A549 (cell line): ENCODE results near the gene SLC25A46. TPM values are rescaled to one million over a fixed set of nuclear protein-coding genes. Genes with fewer than 3 reads are reported as not detected.
A peak's percentile ranks its signal among the peaks of the same experiment; 100 is the strongest.

Source experiments
- ATAC-seq, 2 experiments: fragments of 200-7000 bp in 1 of 2; fragments of >200 bp in 1 of 2; cut with Nextera tagmentation in 1 of 2; cut with Tn5 transposase in 1 of 2; 3 replicates each; pipeline versions ENCODE4 v1.8.0 to v1.9.1; 2018 to 2020; ENCODE audit warnings: mild to moderate bottlenecking in 1 of 2, moderate library complexity in 1 of 2
- CTCF ChIA-PET: fragments of 300-600 bp; sonication (Branson Sonifier 250); formaldehyde crosslinking; extraction: SDS; loops from one replicate; lab custom pipeline; 2021; ENCODE audit warnings: antibody characterized with exemption, inconsistent platforms; lab: Yijun Ruan, JAX
- POLR2A ChIA-PET: fragments of 350-600 bp; formaldehyde crosslinking; extraction: SDS; loops from one replicate; lab custom pipeline; 2021; ENCODE audit warnings: antibody characterized with exemption, inconsistent platforms; lab: Yijun Ruan, JAX
- DNase-seq, 2 experiments: peaks; one replicate each; pipeline versions ENCODE4 v3.0.0 to v3.0.0-alpha.2; 2011 to 2016; ENCODE audit warnings: low read depth in 1 of 2, low spot score in 1 of 2
- FAIRE-seq: peaks from 2 replicates; lab custom pipeline; 2011; peaks lifted over from hg19 to GRCh38; lab: Jason Lieb, UNC
- H3K27ac ChIP-seq, 2 experiments: fragments of >200 bp; sonication (Bioruptor Twin); formaldehyde crosslinking; 3 replicates each; pipeline ENCODE4 v1.5.1; 2016 to 2017
- H3K4me1 ChIP-seq: fragments of >200 bp; sonication (Bioruptor Twin); formaldehyde crosslinking; 3 replicates; pipeline ENCODE4 v1.6.1; 2016
- H3K4me2 ChIP-seq: fragments of >200 bp; sonication (Bioruptor Twin); formaldehyde crosslinking; 3 replicates; pipeline ENCODE4 v1.6.1; 2016
- H3K4me3 ChIP-seq: fragments of >200 bp; sonication (Bioruptor Twin); formaldehyde crosslinking; 3 replicates; pipeline ENCODE4 v1.5.1; 2016
- H3K9me3 ChIP-seq: fragments of >200 bp; sonication (Bioruptor Twin); formaldehyde crosslinking; 3 replicates; pipeline ENCODE4 v1.6.1; 2016
- CTCF ChIP-seq: fragments of >200 bp; sonication (Bioruptor Twin); formaldehyde crosslinking; IDR thresholded peaks from 3 replicates; pipeline ENCODE4 v1.5.1; 2016
- EHF ChIP-seq: fragments of 250-450 bp; sonication (Bioruptor Pico); IDR thresholded peaks from 2 replicates; pipeline ENCODE4 v1.5.0; 2020; ENCODE audit warnings: mild to moderate bottlenecking
- EHMT2 ChIP-seq: fragments of 200-600 bp; sonication (generic); IDR thresholded peaks from 2 replicates; pipeline ENCODE4 v1.6.1; 2016; ENCODE audit warnings: antibody characterized with exemption, low read depth, mild to moderate bottlenecking, moderate library complexity
- EP300 ChIP-seq, 2 experiments: fragments of >200 bp; sonication (Bioruptor Twin); formaldehyde crosslinking; IDR thresholded peaks; 2 replicates in 1 of 2; 3 replicates in 1 of 2; pipeline ENCODE4 v1.6.1; 2016 to 2017
- FOSB ChIP-seq: fragments of 250-450 bp; sonication (Bioruptor Pico); IDR thresholded peaks from 2 replicates; pipeline ENCODE4 v1.5.0; 2020; ENCODE audit warnings: mild to moderate bottlenecking, moderate library complexity
- FOSL2 ChIP-seq, 2 experiments: fragments of 450-650 bp in 1 of 2; fragments of >200 bp in 1 of 2; sonication (Bioruptor Twin) in 1 of 2; formaldehyde crosslinking; IDR thresholded peaks; 2 replicates each; pipeline versions ENCODE4 v1.5.0 to v1.6.1; 2016 to 2020; ENCODE audit warnings: mild to moderate bottlenecking in 1 of 2, moderate library complexity in 1 of 2
- GATA3 ChIP-seq: IDR thresholded peaks from 2 replicates; pipeline ENCODE4 v1.6.1; 2012; ENCODE audit warnings: borderline replicate concordance
- HEYL ChIP-seq: fragments of 250-450 bp; sonication (Bioruptor Pico); IDR thresholded peaks from 2 replicates; pipeline ENCODE4 v1.8.0; 2021; ENCODE audit warnings: mild to moderate bottlenecking, moderate library complexity
- JUN ChIP-seq, 2 experiments: fragments of >200 bp; sonication (Bioruptor Twin); formaldehyde crosslinking; IDR thresholded peaks; 2 replicates in 1 of 2; 3 replicates in 1 of 2; pipeline ENCODE4 v1.6.1; 2016 to 2017
- KDM1A ChIP-seq: fragments of 200-600 bp; sonication (generic); IDR thresholded peaks from 2 replicates; pipeline ENCODE4 v1.6.1; 2016; ENCODE audit warnings: low read depth, mild to moderate bottlenecking
- MAFK ChIP-seq: fragments of 450-650 bp; IDR thresholded peaks from 2 replicates; pipeline ENCODE4 v1.6.1; 2014; ENCODE audit not compliant: partially characterized antibody
- NPAS2 ChIP-seq: fragments of 250-450 bp; sonication (Bioruptor Pico); IDR thresholded peaks from 2 replicates; pipeline ENCODE4 v1.8.0; 2022; ENCODE audit warnings: mild to moderate bottlenecking, moderate library complexity, borderline replicate concordance
- NR3C1 ChIP-seq: fragments of >200 bp; sonication (Bioruptor Twin); formaldehyde crosslinking; IDR thresholded peaks from 3 replicates; pipeline ENCODE4 v1.6.1; 2017
- PHF8 ChIP-seq: fragments of 200-600 bp; sonication (generic); IDR thresholded peaks from 2 replicates; pipeline ENCODE4 v1.6.1; 2016; ENCODE audit warnings: low read depth, mild to moderate bottlenecking, antibody characterized with exemption, moderate library complexity, borderline replicate concordance
- RAD21 ChIP-seq, 2 experiments: fragments of >200 bp in 1 of 2; sonication (Bioruptor Twin) in 1 of 2; formaldehyde crosslinking in 1 of 2; IDR thresholded peaks in 1 of 2; conservative IDR thresholded peaks in 1 of 2; 2 replicates in 1 of 2; 3 replicates in 1 of 2; pipeline ENCODE4 v1.6.1; 2012 to 2018; ENCODE audit warnings: inconsistent platforms in 1 of 2
- RFX5 ChIP-seq: fragments of 450-650 bp; IDR thresholded peaks from 2 replicates; pipeline ENCODE4 v1.7.1; 2014; ENCODE audit warnings: antibody characterized with exemption, mild to moderate bottlenecking, moderate library complexity
- SREBF2 ChIP-seq: fragments of 450-650 bp; IDR thresholded peaks from 2 replicates; pipeline ENCODE4 v1.6.1; 2014; ENCODE audit warnings: mild to moderate bottlenecking, moderate library complexity
- TP53 ChIP-seq: fragments of 250-450 bp; sonication (Bioruptor Pico); IDR thresholded peaks from 2 replicates; pipeline ENCODE4 v1.5.0; 2021; ENCODE audit warnings: mild to moderate bottlenecking, moderate library complexity
- ZFP36 ChIP-seq: fragments of 450-650 bp; IDR thresholded peaks from 2 replicates; pipeline ENCODE4 v1.6.1; 2014; ENCODE audit warnings: borderline replicate concordance; ENCODE audit not compliant: partially characterized antibody
- WGBS: methylation state at CpG from one replicate; pipeline ENCODE4 v1.1.6; 2017; ENCODE audit errors: missing lambda C conversion rate; 5-methylcytosine and 5-hydroxymethylcytosine counted together
- polyA plus RNA-seq, 4 experiments: library from polyadenylated mRNA; depleted of rRNA in 3 of 4; stranded (reverse); fragments of >200 nt; fragmentation: RNase III in 1 of 4; extraction: RNeasy Plus Mini Kit Qiagen cat#74134 plus additional on column Dnase treatment in 1 of 4; gene quantifications; 2 replicates in 3 of 4; 3 replicates in 1 of 4; pipeline ENCODE4 v1.2.3, GENCODE V29; 2011 to 2017
- TF ChIP-seq, protein P1 (sequence below): fragments of 150-350 bp; IDR thresholded peaks from 2 replicates; pipeline ENCODE4 v1.6.1; 2014; ENCODE audit warnings: low read depth, mild to moderate bottlenecking, low read length

SLC25A46 gene
- polyA plus RNA-seq, 2 of the 4 experiments (the other 2 are of a cell fraction): 29.2 to 41.7 TPM

GRCh38 chr5:110707260-110707844 lies 31.5 kb upstream of the SLC25A46 start:
- POLR2A ChIA-PET: no interaction called here
- no peaks in the 10 kb centered on the region for H3K9me3 ChIP-seq
- no peak overlapping the region for H3K4me3 ChIP-seq
- H3K4me2 ChIP-seq: no peak overlapping the region
- no peak overlapping the region for H3K27ac ChIP-seq
- no peak for DNase-seq
- CTCF ChIA-PET: no interaction called here
- WGBS: 0% methylated on average over 3 of the region's 3 CpGs
- FAIRE-seq: no peak
- TF ChIP-seq FOSL2 (IDR thresholded peaks at IDR 0.05) (no peak), FOSL2 (CRISPR knock-in tag; IDR thresholded peaks at IDR 0.05) (no peak), PHF8 (no peak), JUN (IDR thresholded peaks at IDR 0.05) (no peak), EHMT2 (no peak), HEYL (no peak), GATA3 (no peak), SREBF2 (no peak), NR3C1 (no peak), EP300 (IDR thresholded peaks at IDR 0.05) (no peak)
- TF ChIP-seq, protein P1, sequence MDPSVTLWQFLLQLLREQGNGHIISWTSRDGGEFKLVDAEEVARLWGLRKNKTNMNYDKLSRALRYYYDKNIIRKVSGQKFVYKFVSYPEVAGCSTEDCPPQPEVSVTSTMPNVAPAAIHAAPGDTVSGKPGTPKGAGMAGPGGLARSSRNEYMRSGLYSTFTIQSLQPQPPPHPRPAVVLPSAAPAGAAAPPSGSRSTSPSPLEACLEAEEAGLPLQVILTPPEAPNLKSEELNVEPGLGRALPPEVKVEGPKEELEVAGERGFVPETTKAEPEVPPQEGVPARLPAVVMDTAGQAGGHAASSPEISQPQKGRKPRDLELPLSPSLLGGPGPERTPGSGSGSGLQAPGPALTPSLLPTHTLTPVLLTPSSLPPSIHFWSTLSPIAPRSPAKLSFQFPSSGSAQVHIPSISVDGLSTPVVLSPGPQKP: no peak
- TF ChIP-seq, all 56 proteins: peak for 0
- H3K4me1 ChIP-seq: no peaks in the 10 kb centered on the region
- no peak for ATAC-seq

- ChIA-PET POLR2A (no interaction called here), CTCF (interaction anchor here (0.9 kb wide), 1 partner anchor 14 kb away, joined by 3 read pairs; no protein-coding TSS in a partner anchor)
- H3K4me1 ChIP-seq: no peaks in the 10 kb centered on the region
- no peak overlapping the region for H3K4me3 ChIP-seq
- DNase-seq (peak in 1 of 2 experiments; percentile 8), FAIRE-seq (no peak), ATAC-seq (no peak)
- no peaks in the 10 kb centered on the region for H3K9me3 ChIP-seq
- H3K4me2 ChIP-seq: no peak overlapping the region
- H3K27ac ChIP-seq: no peak overlapping the region
- TF ChIP-seq NPAS2 (CRISPR knock-in tag): no peak
- no peak for TF ChIP-seq EHF (CRISPR knock-in tag)
- TF ChIP-seq ZFP36: no peak
- TF ChIP-seq RFX5: no peak
- TF ChIP-seq FOSB: no peak
- TF ChIP-seq MAFK: no peak
- no peak for TF ChIP-seq KDM1A
- no peak for TF ChIP-seq SREBF2
- TF ChIP-seq HEYL: no peak
- no peak for TF ChIP-seq RAD21 (conservative IDR thresholded peaks at IDR 0.05 in 1 of 2, IDR thresholded peaks at IDR 0.05 in 1 of 2)
- TF ChIP-seq TP53 (CRISPR knock-in tag): no peak
- TF ChIP-seq PHF8: no peak
- no peak for TF ChIP-seq CTCF
- 25% methylated on average over 5 of the region's 5 CpGs for WGBS
Observed at GRCh38 chr5:110716247-110717245, 22.3 kb upstream of the SLC25A46 start.
